Measurements from ENCODE around the gene UNK.

- TF ChIP-seq CTCF (IDR thresholded peaks at IDR 0.05) (no peak), EP300 (IDR thresholded peaks at IDR 0.05) (no peak), POLR2A (IDR thresholded peaks at IDR 0.05) (no peak)
Measured at GRCh38 chr17:75774991-75775668, 9.5 kb upstream of the UNK start.

Measured in ovary (tissue), 3 donors.